ENCODE results near the gene OPCML. TPM values are rescaled to one million over a fixed set of nuclear protein-coding genes. Genes with fewer than 3 reads are reported as not detected.

The OPCML gene
- total and polyA plus RNA-seq, 2 experiments from 2014 or later, result 1.2 to 4.4 TPM

DNA sequence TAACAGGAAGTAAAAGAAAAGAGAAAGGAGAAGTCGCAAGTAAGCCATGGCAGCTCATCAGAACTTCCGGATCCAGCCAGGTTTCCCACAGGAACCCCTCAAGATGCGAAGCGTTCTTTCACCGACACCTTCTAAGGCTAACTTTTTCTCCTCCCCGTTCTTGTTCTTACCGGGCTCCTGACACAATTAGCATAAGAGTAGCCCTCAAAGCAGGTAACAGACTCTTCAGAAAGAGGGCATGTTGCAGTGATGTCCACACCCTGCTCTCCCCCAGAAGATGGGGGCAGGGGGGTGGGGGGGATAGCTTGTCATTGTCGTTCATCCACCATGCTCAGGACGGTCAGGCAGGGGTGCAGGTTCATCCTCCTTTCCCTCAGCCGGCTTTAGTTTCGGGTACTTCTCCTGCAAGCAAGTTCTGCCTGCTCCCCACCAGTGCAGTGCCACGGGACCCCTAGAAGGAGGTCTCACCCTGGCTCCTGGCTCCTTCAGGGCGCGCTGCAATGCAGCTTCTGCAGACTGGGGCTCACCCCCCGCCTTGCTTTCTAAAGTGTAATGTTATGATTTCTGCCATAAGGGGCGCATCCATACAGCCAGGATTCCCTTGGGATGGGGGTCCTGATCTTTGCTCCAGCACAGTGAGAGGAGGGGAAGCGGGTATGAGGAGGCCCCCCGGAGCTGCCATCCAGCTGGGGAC, 2.3 kb downstream of the OPCML start:
- Histone ChIP-seq H3K9me2 (ENCODE audit: insufficient read depth) (peaks cover 10% of the 10 kb centered on the region), H3K79me2 (replicated peaks; ENCODE audit: insufficient read depth) (peaks cover 40% of the 10 kb centered on the region), H3K36me3 (ENCODE audit: insufficient read depth) (no peaks in the 10 kb centered on the region), H3K4me1 (ENCODE audit: insufficient read depth) (peaks cover 42% of the 10 kb centered on the region), H3K4me3 (peak overlapping the region; percentile 80), H3K4me2 (peak overlapping the region; percentile 71), H2AFZ (no peak overlapping the region), H4K20me1 (replicated peaks; ENCODE audit: insufficient read depth) (no peaks in the 10 kb centered on the region), H3K27me3 (ENCODE audit: insufficient read depth) (peaks cover 17% of the 10 kb centered on the region; the same call in 1 of the 2 replicates), H3K27ac (ENCODE audit: low read depth) (peak overlapping the region; percentile 78), H3F3A (replicated peaks; ENCODE audit: low read depth) (peaks cover 10% of the 10 kb centered on the region; the same call in 1 of the 2 replicates)
- Mint-ChIP-seq H3K27me3 (ENCODE audit: insufficient read depth, low read depth, poor library complexity) (peaks cover 11% of the 10 kb centered on the region), H3K36me3 (ENCODE audit: low read depth) (peaks cover 10% of the 10 kb centered on the region), H3K4me3 (peak overlapping the region; percentile 91), H3K27ac (no peak overlapping the region; the same call in 1 of the 2 replicates), H3K4me1 (peaks cover 61% of the 10 kb centered on the region), H3K9me3 (no peaks in the 10 kb centered on the region; the same call in 2 of the 3 replicates)
- ATAC-seq (peak; percentile 53), DNase-seq (ENCODE audit: low spot score) (peak; percentile 71)
- TF ChIP-seq EZH2phosphoT487 (IDR thresholded peaks at IDR 0.05; ENCODE audit: unreplicated experiment), result no peak
- no peak for TF ChIP-seq POLR2AphosphoS5 (IDR thresholded peaks at IDR 0.05; ENCODE audit: low read depth)
- TF ChIP-seq JUNB (IDR thresholded peaks at IDR 0.05; ENCODE audit: unreplicated experiment), result no peak
- TF ChIP-seq ZNF331 (CRISPR knock-in tag; IDR thresholded peaks at IDR 0.05; ENCODE audit: low read depth), result no peak
- peak; percentile 72 for TF ChIP-seq ZNF462 (CRISPR knock-in tag; IDR thresholded peaks at IDR 0.05)
- TF ChIP-seq ZNF114 (CRISPR knock-in tag; IDR thresholded peaks at IDR 0.05), result no peak

Data from GM23338 (cell line).